BJ (cell line): ENCODE measurements around the gene FNIP1. TPM values are rescaled to one million over a fixed set of nuclear protein-coding genes. Genes with fewer than 3 reads are reported as not detected.

Experiments used
- CTCF ChIA-PET: fragments of 350-600 bp; formaldehyde crosslinking; extraction: SDS; loops from one replicate; lab custom pipeline; 2021; ENCODE audit warnings: antibody characterized with exemption, inconsistent platforms; lab: Yijun Ruan, JAX
- POLR2A ChIA-PET: fragments of 300-600 bp; sonication (Branson Sonifier 250); formaldehyde crosslinking; extraction: SDS; loops from one replicate; lab custom pipeline; 2021; ENCODE audit warnings: antibody characterized with exemption; lab: Charles Lee
- DNase-seq: peaks from one replicate; pipeline ENCODE4 v3.0.0-alpha.2; 2011; ENCODE audit warnings: low read depth
- H3K27me3 ChIP-seq: 2 replicates; pipeline ENCODE4 v1.6.0; 2011; ENCODE audit warnings: low read length; ENCODE audit not compliant: control insufficient read depth, insufficient read depth
- H3K36me3 ChIP-seq: 2 replicates; pipeline ENCODE4 v1.5.1; 2011; ENCODE audit warnings: low read length; ENCODE audit not compliant: control insufficient read depth, insufficient read depth
- H3K4me3 ChIP-seq: 2 replicates; pipeline ENCODE4 v1.5.1; 2011; ENCODE audit warnings: low read depth, mild to moderate bottlenecking, control low read depth, low read length
- polyA plus RNA-seq: library from polyadenylated mRNA; depleted of rRNA; stranded (reverse); fragments of >200 nt; gene quantifications from 2 replicates; pipeline ENCODE4 v1.2.3, GENCODE V29; 2011
- TF ChIP-seq, protein P1 (sequence below): IDR thresholded peaks from 2 replicates; pipeline ENCODE4 v1.5.1; 2011; ENCODE audit warnings: low read depth, mild to moderate bottlenecking, control low read depth, inconsistent platforms, low read length, moderate library complexity; ENCODE audit not compliant: insufficient read depth

The FNIP1 gene
- polyA plus RNA-seq, 1 experiment = 5.3 TPM

DNA sequence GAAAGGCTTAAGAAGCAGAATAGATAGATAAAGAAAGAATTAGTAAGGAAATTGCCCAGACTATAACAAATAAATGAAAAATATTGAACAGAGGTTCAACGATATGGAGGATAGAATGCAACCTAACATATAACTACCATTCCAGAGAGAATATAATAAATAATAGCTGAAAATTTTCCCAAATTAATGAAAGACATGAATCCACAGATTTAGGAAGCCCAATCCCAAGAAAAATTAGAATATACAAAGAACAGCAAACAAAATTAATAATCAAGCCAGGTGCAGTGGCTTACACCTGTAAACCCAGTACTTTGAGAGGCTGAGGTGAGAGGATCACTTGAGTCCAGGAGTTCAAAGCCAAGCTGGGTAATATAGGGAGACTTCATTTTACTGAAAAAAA, 27.8 kb upstream of the FNIP1 start:
- CTCF ChIA-PET = no interaction called here
- TF ChIP-seq, protein P1, sequence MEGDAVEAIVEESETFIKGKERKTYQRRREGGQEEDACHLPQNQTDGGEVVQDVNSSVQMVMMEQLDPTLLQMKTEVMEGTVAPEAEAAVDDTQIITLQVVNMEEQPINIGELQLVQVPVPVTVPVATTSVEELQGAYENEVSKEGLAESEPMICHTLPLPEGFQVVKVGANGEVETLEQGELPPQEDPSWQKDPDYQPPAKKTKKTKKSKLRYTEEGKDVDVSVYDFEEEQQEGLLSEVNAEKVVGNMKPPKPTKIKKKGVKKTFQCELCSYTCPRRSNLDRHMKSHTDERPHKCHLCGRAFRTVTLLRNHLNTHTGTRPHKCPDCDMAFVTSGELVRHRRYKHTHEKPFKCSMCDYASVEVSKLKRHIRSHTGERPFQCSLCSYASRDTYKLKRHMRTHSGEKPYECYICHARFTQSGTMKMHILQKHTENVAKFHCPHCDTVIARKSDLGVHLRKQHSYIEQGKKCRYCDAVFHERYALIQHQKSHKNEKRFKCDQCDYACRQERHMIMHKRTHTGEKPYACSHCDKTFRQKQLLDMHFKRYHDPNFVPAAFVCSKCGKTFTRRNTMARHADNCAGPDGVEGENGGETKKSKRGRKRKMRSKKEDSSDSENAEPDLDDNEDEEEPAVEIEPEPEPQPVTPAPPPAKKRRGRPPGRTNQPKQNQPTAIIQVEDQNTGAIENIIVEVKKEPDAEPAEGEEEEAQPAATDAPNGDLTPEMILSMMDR = no peak

GRCh38 chr5:131821221-131821620, 24.4 kb upstream of the FNIP1 start:
- CTCF ChIA-PET = interaction anchor here (0.6 kb wide), 1 partner anchor 15 kb away, joined by 3 read pairs; no protein-coding TSS in a partner anchor
- TF ChIP-seq, protein P1 = no peak
- H3K4me3 ChIP-seq = no peak overlapping the region
- DNase-seq = peak; percentile 33
- no peaks in the 10 kb centered on the region for H3K27me3 ChIP-seq
- H3K36me3 ChIP-seq = no peaks in the 10 kb centered on the region
- POLR2A ChIA-PET = no interaction called here

More for the DNA sequence above, 27.8 kb upstream of the FNIP1 start:
- POLR2A ChIA-PET = no interaction called here
- no peak for DNase-seq
- H3K27me3 ChIP-seq = no peaks in the 10 kb centered on the region
- no peak overlapping the region for H3K4me3 ChIP-seq
- no peaks in the 10 kb centered on the region for H3K36me3 ChIP-seq

DNA sequence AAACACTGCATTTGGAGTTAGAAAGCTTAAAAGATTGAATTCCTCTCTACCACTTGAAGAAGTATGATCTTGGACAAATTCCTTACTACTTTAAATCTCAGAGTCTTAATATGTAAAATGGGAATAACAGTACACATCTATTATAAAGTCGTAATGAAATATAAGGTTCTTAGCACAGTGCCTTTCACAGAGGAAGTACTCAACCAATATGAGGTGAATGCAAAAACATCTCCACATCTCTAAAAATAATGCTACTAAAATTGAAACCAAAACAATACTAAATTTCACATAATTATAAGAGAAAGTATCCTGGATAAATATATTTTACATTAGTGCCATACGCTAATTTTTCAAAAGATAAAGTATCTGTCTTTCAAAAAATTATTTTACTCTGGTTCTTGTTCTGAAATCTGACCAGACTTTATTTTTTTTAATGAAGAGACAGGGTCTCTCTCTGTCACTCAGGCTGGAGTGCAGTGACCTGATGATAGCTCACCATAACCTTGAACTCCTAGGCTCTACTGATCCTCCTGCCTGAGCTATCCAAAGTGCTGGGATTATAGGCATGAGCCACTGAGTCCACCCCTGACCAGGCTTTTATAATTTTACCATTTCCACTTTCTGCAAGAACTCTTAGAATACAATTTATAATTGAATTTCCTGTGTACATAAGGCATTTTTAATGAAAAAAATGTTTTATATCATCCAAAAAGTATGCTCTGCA, 21.3 kb upstream of the FNIP1 start:
- H3K4me3 ChIP-seq = no peak overlapping the region
- no peak for DNase-seq
- TF ChIP-seq, protein P1 = no peak
- no peaks in the 10 kb centered on the region for H3K36me3 ChIP-seq
- POLR2A ChIA-PET = no interaction called here
- H3K27me3 ChIP-seq = no peaks in the 10 kb centered on the region
- CTCF ChIA-PET = no interaction called here

DNA sequence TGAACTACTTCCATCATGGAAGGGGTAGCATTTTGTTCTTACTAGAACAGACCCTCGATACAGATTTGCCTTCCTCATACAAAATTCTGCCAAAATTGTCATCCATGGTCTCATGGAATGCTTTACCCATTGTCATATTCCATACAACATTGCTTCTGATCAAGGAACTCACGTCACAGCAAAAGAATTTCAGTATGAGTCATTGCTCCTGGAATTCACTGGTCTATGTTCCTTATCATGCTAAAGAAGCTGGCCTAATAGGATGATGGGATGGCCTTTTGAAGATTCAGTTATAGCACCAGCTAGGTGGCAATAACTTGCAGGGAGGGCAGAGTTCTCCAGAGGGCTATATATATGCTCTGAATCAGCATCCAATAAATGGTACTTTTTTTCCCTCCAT, 18.2 kb upstream of the FNIP1 start:
- peak; percentile 34 for DNase-seq
- CTCF ChIA-PET = no interaction called here
- Histone ChIP-seq H3K36me3 (no peaks in the 10 kb centered on the region), H3K27me3 (no peaks in the 10 kb centered on the region), H3K4me3 (no peak overlapping the region)
- TF ChIP-seq, protein P1 = no peak
- POLR2A ChIA-PET = no interaction called here

DNA sequence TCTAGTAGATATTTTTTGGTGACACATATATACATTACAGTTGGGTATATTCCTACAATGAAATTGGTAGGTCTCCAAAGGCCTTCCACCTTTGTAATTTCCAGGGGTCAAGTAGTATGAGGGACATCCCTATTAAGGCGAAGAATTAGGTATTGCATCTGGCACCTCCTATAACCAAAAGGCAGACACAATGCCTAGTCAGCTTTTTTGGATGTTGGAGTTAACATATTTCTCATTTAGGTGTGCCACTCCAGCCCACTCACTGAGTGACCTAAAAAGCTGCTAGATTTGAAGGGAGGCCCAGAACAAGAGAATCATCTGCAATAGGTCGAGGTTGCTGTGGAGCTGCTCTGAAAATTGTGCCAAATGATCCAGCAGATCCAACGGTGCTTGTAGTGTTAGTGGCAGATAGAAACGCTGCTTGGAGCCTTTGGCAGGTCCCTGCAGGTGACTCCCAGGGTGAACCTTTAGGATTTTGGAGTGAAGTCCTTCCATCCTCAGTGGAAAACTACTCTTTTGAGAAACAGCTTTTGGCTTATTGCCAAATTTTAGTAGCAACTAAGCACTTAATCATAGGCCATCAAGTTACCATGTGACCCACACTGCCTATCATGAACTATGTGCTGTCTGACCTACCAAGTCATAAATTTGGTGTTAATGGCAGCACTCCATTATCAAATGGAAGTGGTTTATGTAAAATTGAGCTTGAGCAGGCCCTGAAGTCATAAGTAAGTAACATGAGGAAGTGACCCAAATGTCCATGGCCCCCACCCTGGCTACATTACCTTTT, 15.7 kb upstream of the FNIP1 start:
- no peaks in the 10 kb centered on the region for H3K36me3 ChIP-seq
- no peak overlapping the region for H3K4me3 ChIP-seq
- CTCF ChIA-PET = interaction anchor here (1.1 to 3.3 kb wide), 2 partner anchors 12 to 195 kb away, joined by 3 to 25 read pairs; no protein-coding TSS in a partner anchor
- POLR2A ChIA-PET = no interaction called here
- TF ChIP-seq, protein P1 = no peak
- H3K27me3 ChIP-seq = no peaks in the 10 kb centered on the region
- DNase-seq = no peak
